Spleen (tissue), 7 donors: ENCODE data around the gene KCNE1.

Experiments used
- CTCF ChIP-seq, 11 experiments: fragments of 200-600 bp in 7 of 11; fragments of 450-650 bp in 4 of 11; sonication (generic) in 4 of 11; IDR thresholded peaks in 8 of 11; conservative IDR thresholded peaks in 3 of 11; 1 replicate in 7 of 11; 2 replicates in 4 of 11; pipeline versions ENCODE4 v1.4.0 to v1.8.0; 2016 to 2021; ENCODE audit warnings: antibody characterized with exemption in 11 of 11, inconsistent platforms in 4 of 11, mild to moderate bottlenecking in 1 of 11
- POLR2A ChIP-seq, 3 donors: fragments of 450-650 bp; IDR thresholded peaks; one replicate each; pipeline ENCODE4 v1.5.1; 2017; ENCODE audit warnings: antibody characterized with exemption in 3 of 3, mild to moderate bottlenecking in 1 of 3
- donor health status: DM: no; HTN: no; CAD: no; lungs with moderate emphysema.
- donor health status: DM: no; HTN: no; CAD: no.
- donor health status: DM: no; HTN: no; CAD: no.

GRCh38 chr21:34553151-34553952 is 41.3 kb upstream of the KCNE1 start:
- no peak for TF ChIP-seq POLR2A (IDR thresholded peaks at IDR 0.05)
- TF ChIP-seq CTCF (IDR thresholded peaks at IDR 0.05 in 8 of 11, conservative IDR thresholded peaks at IDR 0.05 in 3 of 11): no peak
